Adrenal gland (tissue), 5 donors: Measurements from ENCODE around the gene CENPP.

Source experiments
- CTCF ChIP-seq, 6 experiments: fragments of 450-650 bp in 4 of 6; fragments of 200-600 bp in 2 of 6; sonication (generic) in 1 of 6; IDR thresholded peaks; 1 replicate in 5 of 6; 2 replicates in 1 of 6; pipeline versions ENCODE4 v1.5.1 to v1.8.0; 2016 to 2021; ENCODE audit warnings: antibody characterized with exemption in 6 of 6, mild to moderate bottlenecking in 2 of 6, moderate library complexity in 1 of 6
- POLR2A ChIP-seq, 2 donors: fragments of 450-650 bp; IDR thresholded peaks; one replicate each; pipeline ENCODE4 v1.6.1; 2017; ENCODE audit warnings: antibody characterized with exemption in 2 of 2, mild to moderate bottlenecking in 2 of 2, moderate library complexity in 1 of 2
- donor health status: DM: no; HTN: no; CAD: no.

GRCh38 chr9:92658611-92659010 lies 332.9 kb downstream of the CENPP start:
- TF ChIP-seq CTCF (IDR thresholded peaks at IDR 0.05) (no peak), POLR2A (IDR thresholded peaks at IDR 0.05) (no peak)
